Type B pancreatic cell (in vitro differentiated cells): Measurements from ENCODE around the gene HINFP. TPM values are rescaled to one million over a fixed set of nuclear protein-coding genes. Genes with fewer than 3 reads are reported as not detected.
"Not testable (repeated sequence)": the region's sequence is repeated elsewhere in the genome, so short reads cannot be mapped to it uniquely, and the experiment has no call there.

Experiments used
- DNase-seq: peaks from one replicate; pipeline ENCODE4 v3.0.0; 2021; ENCODE audit warnings: mixed read lengths; ENCODE audit not compliant: unreplicated experiment; ENCODE audit errors: extremely low spot score
- H3K27ac Mint-ChIP-seq: 2 replicates; pipeline ENCODE4 v1.8.0; 2021; ENCODE audit warnings: mild to moderate bottlenecking, mixed read lengths
- H3K27me3 Mint-ChIP-seq: 2 replicates; pipeline ENCODE4 v1.8.0; 2021; ENCODE audit warnings: mixed read lengths
- H3K36me3 Mint-ChIP-seq: 2 replicates; pipeline ENCODE4 v1.8.0; 2021; ENCODE audit warnings: mixed read lengths
- H3K4me1 Mint-ChIP-seq: one replicate; pipeline ENCODE4 v1.8.0; 2021; ENCODE audit warnings: mixed read lengths; ENCODE audit not compliant: unreplicated experiment
- H3K4me3 Mint-ChIP-seq: 2 replicates; pipeline ENCODE4 v1.8.0; 2021; ENCODE audit warnings: mild to moderate bottlenecking, mixed read lengths
- H3K9me3 Mint-ChIP-seq: 2 replicates; pipeline ENCODE4 v1.8.0; 2021; ENCODE audit warnings: mixed read lengths
- total RNA-seq: library from RNA; stranded (reverse); gene quantifications from 2 replicates; pipeline ENCODE4 v1.2.1, GENCODE V29; 2021; ENCODE audit warnings: low replicate concordance
- TF ChIP-seq, protein P1 (sequence below): fragments of 200-600 bp; sonication (generic); conservative IDR thresholded peaks from 2 replicates; pipeline ENCODE4 v1.5.0; 2021; ENCODE audit warnings: antibody characterized with exemption, mild to moderate bottlenecking

HINFP gene
- total RNA-seq, 1 donor from 2014 or later: 33.0 TPM

DNA sequence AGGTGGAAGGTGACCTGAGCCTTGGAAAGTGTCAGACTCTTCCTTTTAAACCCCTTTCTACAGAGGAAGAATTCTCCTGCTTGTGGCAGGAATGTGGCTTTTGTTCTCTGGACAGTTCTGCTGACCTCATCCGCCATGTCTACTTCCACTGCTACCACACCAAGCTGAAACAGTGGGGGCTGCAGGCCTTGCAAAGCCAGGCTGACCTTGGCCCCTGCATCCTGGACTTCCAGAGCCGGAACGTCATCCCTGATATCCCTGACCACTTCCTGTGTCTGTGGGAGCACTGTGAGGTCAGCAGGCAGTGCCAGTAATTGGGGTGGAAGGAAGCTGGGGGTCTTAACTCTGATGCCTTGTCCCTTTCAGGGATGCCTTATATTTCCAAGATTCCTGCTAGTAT, 9.3 kb downstream of the HINFP start:
- H3K9me3 Mint-ChIP-seq: no peaks in the 10 kb centered on the region
- no peaks in the 10 kb centered on the region for H3K27me3 Mint-ChIP-seq
- peaks cover 18% of the 10 kb centered on the region for H3K36me3 Mint-ChIP-seq
- no peak overlapping the region for H3K27ac Mint-ChIP-seq
- no peak overlapping the region for H3K4me3 Mint-ChIP-seq
- TF ChIP-seq, protein P1, sequence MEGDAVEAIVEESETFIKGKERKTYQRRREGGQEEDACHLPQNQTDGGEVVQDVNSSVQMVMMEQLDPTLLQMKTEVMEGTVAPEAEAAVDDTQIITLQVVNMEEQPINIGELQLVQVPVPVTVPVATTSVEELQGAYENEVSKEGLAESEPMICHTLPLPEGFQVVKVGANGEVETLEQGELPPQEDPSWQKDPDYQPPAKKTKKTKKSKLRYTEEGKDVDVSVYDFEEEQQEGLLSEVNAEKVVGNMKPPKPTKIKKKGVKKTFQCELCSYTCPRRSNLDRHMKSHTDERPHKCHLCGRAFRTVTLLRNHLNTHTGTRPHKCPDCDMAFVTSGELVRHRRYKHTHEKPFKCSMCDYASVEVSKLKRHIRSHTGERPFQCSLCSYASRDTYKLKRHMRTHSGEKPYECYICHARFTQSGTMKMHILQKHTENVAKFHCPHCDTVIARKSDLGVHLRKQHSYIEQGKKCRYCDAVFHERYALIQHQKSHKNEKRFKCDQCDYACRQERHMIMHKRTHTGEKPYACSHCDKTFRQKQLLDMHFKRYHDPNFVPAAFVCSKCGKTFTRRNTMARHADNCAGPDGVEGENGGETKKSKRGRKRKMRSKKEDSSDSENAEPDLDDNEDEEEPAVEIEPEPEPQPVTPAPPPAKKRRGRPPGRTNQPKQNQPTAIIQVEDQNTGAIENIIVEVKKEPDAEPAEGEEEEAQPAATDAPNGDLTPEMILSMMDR: no peak
- no peaks in the 10 kb centered on the region for H3K4me1 Mint-ChIP-seq
- no peak for DNase-seq

DNA sequence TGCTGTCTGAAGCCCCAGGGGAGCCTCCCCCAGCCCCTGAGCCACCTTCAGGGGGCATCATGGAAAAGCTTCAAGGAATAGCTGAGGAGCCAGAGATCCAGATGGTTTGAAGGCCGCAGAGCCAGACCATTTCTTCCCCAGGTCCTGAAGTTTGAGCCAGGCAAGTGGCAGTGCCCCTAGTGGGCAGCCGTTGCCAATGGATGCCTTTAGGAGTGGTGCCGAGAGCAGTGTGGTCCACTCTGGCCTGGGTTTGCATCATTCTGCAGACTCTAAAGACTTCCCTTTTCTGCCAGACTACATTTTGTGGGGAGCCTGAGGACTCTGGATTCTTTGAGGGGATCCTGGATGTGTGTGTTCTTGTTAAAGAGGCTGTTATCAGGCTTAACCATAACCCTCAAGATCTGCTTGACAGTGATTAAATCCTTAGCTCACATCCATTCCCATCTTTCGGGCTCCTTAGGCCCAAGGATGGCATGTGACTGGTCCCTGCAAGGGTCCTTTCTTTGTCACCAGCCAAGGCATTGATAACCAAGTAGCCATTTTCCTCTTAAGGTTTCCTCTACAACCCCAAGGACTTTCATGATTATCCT, 13.1 kb downstream of the HINFP start:
- DNase-seq: no peak
- Mint-ChIP-seq H3K36me3 (peaks cover 18% of the 10 kb centered on the region), H3K27me3 (peaks cover 10% of the 10 kb centered on the region), H3K4me3 (no peak overlapping the region), H3K4me1 (no peaks in the 10 kb centered on the region), H3K9me3 (no peaks in the 10 kb centered on the region), H3K27ac (no peak overlapping the region)
- TF ChIP-seq, protein P1: peak; percentile 65

DNA sequence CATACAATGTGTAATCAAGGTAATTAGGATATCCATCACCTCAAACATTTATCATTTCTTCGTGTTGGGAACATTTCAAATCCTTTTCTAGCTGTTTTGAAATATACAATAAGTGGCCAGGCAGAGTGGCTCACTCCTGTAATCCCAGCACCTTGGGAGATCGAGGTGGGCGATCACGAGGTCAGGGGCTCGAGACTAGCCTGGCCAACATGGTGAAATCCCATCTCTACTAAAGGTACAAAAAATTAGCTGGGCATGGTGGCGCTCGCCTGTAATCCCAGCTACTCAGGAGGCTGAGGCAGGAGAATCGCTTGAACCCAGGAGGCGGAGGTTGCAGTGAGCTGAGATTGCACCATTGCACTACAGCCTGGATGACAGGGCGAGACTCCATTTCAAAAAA, 17.9 kb downstream of the HINFP start:
- not testable (repeated sequence) for H3K4me1 Mint-ChIP-seq, DNase-seq, H3K9me3 Mint-ChIP-seq, H3K4me3 Mint-ChIP-seq, H3K36me3 Mint-ChIP-seq, H3K27ac Mint-ChIP-seq
- H3K27me3 Mint-ChIP-seq: peaks cover 21% of the 10 kb centered on the region

DNA sequence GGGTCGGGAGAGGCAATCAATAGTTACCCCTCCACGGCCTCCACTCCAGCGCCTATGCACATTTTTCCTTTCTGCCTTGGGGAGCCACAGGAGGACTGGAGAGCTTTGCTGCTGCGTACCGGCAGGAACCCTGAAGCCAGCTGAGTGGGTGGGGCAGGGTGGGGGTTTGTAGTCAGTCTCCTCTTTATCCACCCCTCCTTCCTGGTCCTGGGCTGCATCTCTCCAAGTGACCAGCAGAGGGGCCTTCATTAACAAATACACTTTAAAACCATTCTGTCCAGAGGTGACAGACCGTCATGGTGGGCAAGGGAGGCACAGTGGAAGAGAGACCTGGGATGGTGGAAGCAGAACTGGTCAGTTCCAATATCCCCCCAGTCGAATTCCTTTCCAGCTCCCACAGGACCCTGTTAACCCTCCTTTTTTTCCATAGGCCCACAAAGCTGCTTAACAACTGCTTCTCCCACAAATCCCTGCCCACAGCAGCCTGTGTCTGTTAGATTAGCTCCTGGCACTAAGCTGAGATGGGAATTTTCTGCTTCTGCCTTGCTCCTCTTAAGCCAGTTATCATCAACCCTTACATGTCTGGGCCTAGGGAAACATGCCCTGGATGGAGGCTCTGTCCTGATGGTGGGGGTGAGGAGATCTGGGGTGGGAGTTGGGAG, 23.6 kb downstream of the HINFP start:
- Mint-ChIP-seq H3K27ac (no peak overlapping the region), H3K27me3 (peaks cover 47% of the 10 kb centered on the region), H3K36me3 (no peaks in the 10 kb centered on the region), H3K4me1 (peaks cover 6% of the 10 kb centered on the region), H3K4me3 (no peak overlapping the region), H3K9me3 (no peaks in the 10 kb centered on the region)
- DNase-seq: no peak
- TF ChIP-seq, protein P1: peak; percentile 80

DNA sequence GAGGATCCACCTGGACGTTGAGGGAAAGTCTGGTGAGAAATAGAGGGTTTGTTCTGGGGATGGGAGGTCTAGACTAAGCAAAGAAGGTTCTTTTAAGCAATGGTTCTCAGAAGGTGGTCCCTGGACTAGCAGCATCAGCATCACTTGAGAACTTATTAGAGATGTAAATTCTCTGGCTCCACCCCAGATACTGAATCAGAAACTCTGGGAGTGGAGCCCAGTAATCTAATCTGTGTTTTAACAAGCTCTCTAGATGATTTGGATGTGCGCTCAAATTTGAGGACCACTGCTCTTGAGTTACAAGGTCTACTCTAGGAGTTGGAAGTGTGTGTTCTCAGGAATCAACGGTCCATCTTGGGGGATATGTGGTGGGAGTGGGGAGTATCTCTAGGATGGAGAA, 24.2 kb downstream of the HINFP start:
- no peaks in the 10 kb centered on the region for H3K36me3 Mint-ChIP-seq
- H3K9me3 Mint-ChIP-seq: no peaks in the 10 kb centered on the region
- TF ChIP-seq, protein P1: no peak
- peaks cover 53% of the 10 kb centered on the region for H3K27me3 Mint-ChIP-seq
- H3K4me3 Mint-ChIP-seq: no peak overlapping the region
- no peak overlapping the region for H3K27ac Mint-ChIP-seq
- H3K4me1 Mint-ChIP-seq: peaks cover 6% of the 10 kb centered on the region
- no peak for DNase-seq

DNA sequence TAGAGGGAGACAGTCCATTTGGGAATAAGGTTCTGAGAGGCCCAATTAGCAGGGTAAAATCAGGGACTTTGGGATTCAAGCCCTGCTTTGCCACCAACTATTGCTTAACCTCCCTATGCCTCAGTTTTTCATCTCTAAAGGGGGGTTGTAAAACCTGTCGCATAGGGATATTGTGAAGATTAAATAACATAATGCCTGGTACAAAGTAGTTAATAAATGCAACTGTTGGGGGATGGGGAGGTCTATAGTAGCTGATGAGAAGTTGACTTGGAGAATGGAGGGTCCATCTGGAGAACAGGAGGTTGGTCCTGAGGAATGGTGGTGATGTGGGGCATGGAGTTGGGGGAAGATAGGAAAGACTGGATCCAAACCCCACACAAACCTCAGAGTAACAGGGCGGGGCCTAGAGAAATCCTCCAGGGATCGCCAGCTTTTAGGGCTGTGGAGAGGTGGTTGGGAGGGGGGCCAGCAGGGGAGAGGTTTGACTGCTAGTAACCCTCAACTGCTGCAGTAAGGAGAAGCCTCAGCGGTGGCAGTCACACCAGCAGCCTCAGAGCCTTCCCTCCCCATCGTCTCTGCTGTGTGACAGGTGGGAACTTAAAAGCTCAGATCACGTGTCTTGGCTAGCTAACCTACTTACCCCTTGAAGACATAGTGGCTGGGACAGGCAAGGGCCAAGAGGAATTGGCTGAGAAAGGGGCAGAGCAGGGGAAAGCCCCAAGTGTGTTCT, 26.4 kb downstream of the HINFP start:
- Mint-ChIP-seq H3K27me3 (peaks cover 75% of the 10 kb centered on the region), H3K4me1 (peaks cover 6% of the 10 kb centered on the region), H3K27ac (no peak overlapping the region), H3K4me3 (peak overlapping the region; percentile 80), H3K36me3 (no peaks in the 10 kb centered on the region), H3K9me3 (no peaks in the 10 kb centered on the region)
- no peak for DNase-seq
- TF ChIP-seq, protein P1: no peak
